Adrenal gland (tissue), 12 donors: ENCODE measurements around the gene PTPRN2. TPM values are rescaled to one million over a fixed set of nuclear protein-coding genes. Genes with fewer than 3 reads are reported as not detected.

ENCODE experiments used
- DNase-seq, 7 donors: peaks; one replicate each; pipeline ENCODE4 v3.0.0-alpha.2; 2019 to 2020
- H3K27ac ChIP-seq, 5 donors: fragments of 200-600 bp; sonication (generic) in 4 of 5; 1 replicate in 3 of 5; 2 replicates in 2 of 5; pipeline versions ENCODE4 v1.5.1 to v1.8.0; 2016 to 2020; ENCODE audit warnings: mild to moderate bottlenecking in 1 of 5
- H3K27me3 ChIP-seq: fragments of 200-600 bp; 2 replicates; pipeline ENCODE4 v1.8.0; 2021
- H3K36me3 ChIP-seq, 2 donors: fragments of 200-600 bp; replicated peaks in 1 of 2; 1 replicate in 1 of 2; 2 replicates in 1 of 2; pipeline versions ENCODE4 v1.5.1 to v1.8.0; 2018 to 2022
- H3K4me1 ChIP-seq, 2 donors: fragments of 200-600 bp; replicated peaks in 1 of 2; 1 replicate in 1 of 2; 2 replicates in 1 of 2; pipeline versions ENCODE4 v1.5.1 to v1.8.0; 2018 to 2021
- H3K4me3 ChIP-seq, 4 donors: fragments of 200-600 bp; sonication (generic) in 3 of 4; one replicate each; pipeline ENCODE4 v1.5.1; 2016 to 2018
- H3K9me3 ChIP-seq, 3 donors: fragments of 200-600 bp; sonication (generic) in 1 of 3; replicated peaks in 1 of 3; 1 replicate in 2 of 3; 2 replicates in 1 of 3; pipeline versions ENCODE4 v1.5.1 to v1.8.0; 2016 to 2021
- POLR2A ChIP-seq, 2 donors: fragments of 450-650 bp; IDR thresholded peaks; one replicate each; pipeline ENCODE4 v1.6.1; 2017; ENCODE audit warnings: antibody characterized with exemption in 2 of 2, mild to moderate bottlenecking in 2 of 2, moderate library complexity in 1 of 2
- WGBS, 4 donors: extraction: QIAGEN DNeasy Blood & Tissue Kit in 2 of 4; methylation state at CpG; one replicate each; pipeline versions ENCODE4 v1.1.5 to v1.1.7; 2013 to 2017; 5-methylcytosine and 5-hydroxymethylcytosine counted together
- intact Hi-C, 2 donors: fragments of 100-400 bp; cut with DNase I; formaldehyde crosslinking; loops; one replicate each; pipeline versions ENCODE4 v1.14.1 to v1.15.0; 2022 to 2023
- polyA plus RNA-seq, 3 donors: library from polyadenylated mRNA; stranded (reverse); fragments of 200-250 nt in 2 of 3; fragments of 350-450 nt in 1 of 3; fragmentation: Illumina TruSeq in 1 of 3; extraction: RNeasy Lipid Tissue Mini Kit (QIAGEN cat#74804) in 1 of 3; gene quantifications; one replicate each; pipeline ENCODE4 v1.2.3, GENCODE V29; 2013 to 2014
- total RNA-seq, 9 donors: library from RNA; depleted of rRNA in 4 of 9; stranded (reverse); fragments of >200 nt in 4 of 9; fragments of 120-200 nt in 1 of 9; fragmentation: NEBNext Ultra II Directional in 1 of 9; extraction: Animal tissue kit (Norgen Biotek cat#: 25700) in 1 of 9; gene quantifications; one replicate each; pipeline versions ENCODE4 v1.1.0 to v1.2.4, GENCODE V29; 2013 to 2023
- TF ChIP-seq, protein P1 (sequence below), 6 experiments: fragments of 450-650 bp in 4 of 6; fragments of 200-600 bp in 2 of 6; sonication (generic) in 1 of 6; IDR thresholded peaks; 1 replicate in 5 of 6; 2 replicates in 1 of 6; pipeline versions ENCODE4 v1.5.1 to v1.8.0; 2016 to 2021; ENCODE audit warnings: antibody characterized with exemption in 6 of 6, mild to moderate bottlenecking in 2 of 6, moderate library complexity in 1 of 6
- donor health status: healthy with polysubstance abuse.
- donor health status: Bipolar disorder and iron deficiency.
- donor health status: DM: yes; HTN: yes; CAD: no.
- donor health status: DM: no; HTN: no; CAD: no.
- donor health status: DM: no; HTN: no; CAD: no.
- donor health status: DM: yes; HTN: yes; CAD: no.

Gene PTPRN2
- total and polyA plus RNA-seq, 12 donors, result 2.2 to 16.2 (median 3.4) TPM

DNA sequence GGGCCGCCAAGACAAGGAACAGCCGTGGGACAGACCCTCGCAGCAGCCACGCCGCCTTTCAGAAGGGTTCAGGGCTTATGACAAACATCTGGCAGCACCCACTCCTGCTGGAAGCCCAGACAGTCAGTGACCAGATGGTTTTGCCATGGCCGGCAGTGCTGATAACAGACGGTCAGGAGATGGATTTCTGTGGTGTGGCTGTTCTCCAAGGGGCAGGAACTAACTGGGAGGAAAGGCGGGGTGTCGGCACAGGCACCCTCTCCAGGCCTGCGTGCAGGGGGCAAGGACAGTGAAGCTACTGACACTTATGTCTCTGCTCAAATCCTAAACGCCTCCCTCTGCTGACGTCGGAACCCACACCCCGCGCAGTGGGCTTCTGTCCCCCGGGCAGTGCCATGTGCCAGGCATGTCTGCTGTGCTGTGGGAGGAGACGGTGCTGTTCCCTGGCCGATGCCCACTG is 834.8 kb downstream of the PTPRN2 start:
- H3K36me3 ChIP-seq, result no peaks in the 10 kb centered on the region
- no peaks in the 10 kb centered on the region for H3K27me3 ChIP-seq
- TF ChIP-seq, protein P1, sequence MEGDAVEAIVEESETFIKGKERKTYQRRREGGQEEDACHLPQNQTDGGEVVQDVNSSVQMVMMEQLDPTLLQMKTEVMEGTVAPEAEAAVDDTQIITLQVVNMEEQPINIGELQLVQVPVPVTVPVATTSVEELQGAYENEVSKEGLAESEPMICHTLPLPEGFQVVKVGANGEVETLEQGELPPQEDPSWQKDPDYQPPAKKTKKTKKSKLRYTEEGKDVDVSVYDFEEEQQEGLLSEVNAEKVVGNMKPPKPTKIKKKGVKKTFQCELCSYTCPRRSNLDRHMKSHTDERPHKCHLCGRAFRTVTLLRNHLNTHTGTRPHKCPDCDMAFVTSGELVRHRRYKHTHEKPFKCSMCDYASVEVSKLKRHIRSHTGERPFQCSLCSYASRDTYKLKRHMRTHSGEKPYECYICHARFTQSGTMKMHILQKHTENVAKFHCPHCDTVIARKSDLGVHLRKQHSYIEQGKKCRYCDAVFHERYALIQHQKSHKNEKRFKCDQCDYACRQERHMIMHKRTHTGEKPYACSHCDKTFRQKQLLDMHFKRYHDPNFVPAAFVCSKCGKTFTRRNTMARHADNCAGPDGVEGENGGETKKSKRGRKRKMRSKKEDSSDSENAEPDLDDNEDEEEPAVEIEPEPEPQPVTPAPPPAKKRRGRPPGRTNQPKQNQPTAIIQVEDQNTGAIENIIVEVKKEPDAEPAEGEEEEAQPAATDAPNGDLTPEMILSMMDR (IDR thresholded peaks at IDR 0.05), result no peak
- no peak for TF ChIP-seq POLR2A (IDR thresholded peaks at IDR 0.05)
- intact Hi-C loops, result no loop called here
- H3K9me3 ChIP-seq, result no peaks in the 10 kb centered on the region
- H3K27ac ChIP-seq, result no peak overlapping the region
- WGBS, 4 donors, result 47 to 77% (median 68%) methylated on average over 7 to 18 of the region's 18 CpGs
- no peak overlapping the region for H3K4me3 ChIP-seq
- no peak for DNase-seq
- H3K4me1 ChIP-seq, result no peaks in the 10 kb centered on the region

DNA sequence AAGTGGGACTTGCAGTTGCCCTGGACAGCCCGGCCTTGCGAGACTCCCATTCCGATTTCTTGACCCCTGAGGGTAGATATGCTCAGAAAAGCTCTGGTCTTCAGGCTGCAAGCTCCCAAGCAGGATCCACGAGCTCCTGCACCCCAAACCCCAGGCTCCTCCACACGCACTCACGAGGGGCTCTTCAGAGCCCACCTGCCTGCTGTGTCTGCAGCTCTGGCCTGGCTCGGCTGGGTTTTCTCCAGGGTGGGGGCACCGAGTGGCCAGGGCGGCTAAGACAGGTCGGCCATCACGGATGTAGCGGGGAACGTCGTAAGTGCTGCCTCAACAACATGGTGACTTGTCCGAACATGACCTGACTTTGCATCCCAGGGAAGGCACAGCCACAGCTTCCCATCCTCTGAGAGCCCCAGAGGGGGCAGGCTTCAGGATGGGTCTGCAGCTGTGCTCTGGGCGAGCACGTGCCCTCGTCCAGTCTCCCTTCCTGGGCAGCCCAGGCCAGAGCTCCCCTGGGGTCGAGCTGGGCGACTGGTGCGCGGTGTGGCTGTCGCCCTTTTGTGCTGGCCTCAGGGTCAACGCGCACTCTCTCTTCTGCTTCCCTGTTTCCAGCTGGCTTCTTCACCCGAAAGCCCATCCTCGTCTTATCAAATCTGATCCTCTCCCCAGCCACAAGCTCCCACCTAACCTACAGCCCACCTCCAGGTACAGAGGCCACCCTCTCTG is 835.5 kb downstream of the PTPRN2 start:
- Histone ChIP-seq H3K4me1 (no peaks in the 10 kb centered on the region), H3K27me3 (no peaks in the 10 kb centered on the region), H3K36me3 (no peaks in the 10 kb centered on the region), H3K4me3 (no peak overlapping the region), H3K27ac (no peak overlapping the region), H3K9me3 (no peaks in the 10 kb centered on the region)
- whole genome bisulfite sequencing, 4 donors, result 85 to 91% (median 87%) methylated on average over 14 to 27 of the region's 27 CpGs
- intact Hi-C loops, result no loop called here
- no peak for DNase-seq
- TF ChIP-seq, protein P1 (IDR thresholded peaks at IDR 0.05), result no peak

DNA sequence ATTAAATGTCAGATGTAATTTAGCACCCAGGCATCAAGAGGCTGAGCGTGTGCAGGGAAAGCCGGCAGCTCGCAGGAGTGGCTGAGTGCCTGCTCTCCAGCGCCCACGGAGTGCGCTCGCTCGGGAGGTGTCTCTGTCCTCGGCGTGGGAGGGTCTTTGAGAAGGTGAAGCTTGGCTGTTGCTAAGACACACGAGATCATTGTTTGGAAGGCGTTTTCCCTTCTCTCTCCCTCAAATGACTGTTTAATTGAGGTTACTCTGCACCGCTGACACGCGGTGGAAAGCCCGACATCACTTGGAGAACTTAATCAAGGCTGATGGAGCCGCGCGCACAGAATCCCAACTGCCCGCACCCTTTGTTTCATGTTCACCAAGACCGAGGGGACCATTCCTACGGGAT is 836.2 kb downstream of the PTPRN2 start:
- Histone ChIP-seq H3K9me3 (no peaks in the 10 kb centered on the region), H3K4me1 (no peaks in the 10 kb centered on the region), H3K27me3 (no peaks in the 10 kb centered on the region), H3K27ac (no peak overlapping the region), H3K4me3 (no peak overlapping the region), H3K36me3 (no peaks in the 10 kb centered on the region)
- no peak for DNase-seq
- intact Hi-C loops, result no loop called here
- WGBS, 4 donors, result 84 to 90% (median 90%) methylated on average over 22 of the region's 22 CpGs
- TF ChIP-seq POLR2A (IDR thresholded peaks at IDR 0.05), result no peak
- TF ChIP-seq, protein P1 (IDR thresholded peaks at IDR 0.05), result no peak

DNA sequence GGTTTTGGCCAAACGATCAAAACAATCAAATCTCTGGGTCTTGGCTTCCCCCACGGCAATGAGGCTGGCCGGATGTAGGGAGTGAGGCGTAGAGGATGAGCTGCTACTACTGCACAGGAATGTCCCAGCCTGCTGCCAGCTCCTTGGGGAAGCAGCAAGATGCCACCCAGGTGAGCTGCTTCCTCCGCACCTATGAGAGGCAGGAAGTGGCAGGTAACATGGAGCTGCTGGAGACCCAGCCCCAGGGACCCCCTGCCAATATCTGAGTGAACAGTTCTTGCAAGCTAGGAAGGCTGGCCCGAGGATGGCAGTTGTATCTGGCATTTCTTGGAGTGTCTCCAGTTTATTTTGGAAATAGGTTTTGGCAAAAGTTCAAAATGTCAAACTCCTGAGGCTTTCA is 837.3 kb downstream of the PTPRN2 start:
- Histone ChIP-seq H3K27ac (no peak overlapping the region), H3K36me3 (no peaks in the 10 kb centered on the region), H3K4me3 (no peak overlapping the region), H3K9me3 (no peaks in the 10 kb centered on the region), H3K27me3 (no peaks in the 10 kb centered on the region), H3K4me1 (no peaks in the 10 kb centered on the region)
- TF ChIP-seq POLR2A (IDR thresholded peaks at IDR 0.05), result no peak
- TF ChIP-seq, protein P1 (IDR thresholded peaks at IDR 0.05), result no peak
- intact Hi-C loops, result no loop called here
- no peak for DNase-seq
- WGBS, 4 donors, result 77 to 95% (median 90%) methylated on average over 5 to 6 of the region's 6 CpGs
